ENCODE data around the gene LUZP2. TPM values are rescaled to one million over a fixed set of nuclear protein-coding genes. Genes with fewer than 3 reads are reported as not detected.

LUZP2 gene
- total RNA-seq, 2 experiments from 2014 or later: not detected

DNA sequence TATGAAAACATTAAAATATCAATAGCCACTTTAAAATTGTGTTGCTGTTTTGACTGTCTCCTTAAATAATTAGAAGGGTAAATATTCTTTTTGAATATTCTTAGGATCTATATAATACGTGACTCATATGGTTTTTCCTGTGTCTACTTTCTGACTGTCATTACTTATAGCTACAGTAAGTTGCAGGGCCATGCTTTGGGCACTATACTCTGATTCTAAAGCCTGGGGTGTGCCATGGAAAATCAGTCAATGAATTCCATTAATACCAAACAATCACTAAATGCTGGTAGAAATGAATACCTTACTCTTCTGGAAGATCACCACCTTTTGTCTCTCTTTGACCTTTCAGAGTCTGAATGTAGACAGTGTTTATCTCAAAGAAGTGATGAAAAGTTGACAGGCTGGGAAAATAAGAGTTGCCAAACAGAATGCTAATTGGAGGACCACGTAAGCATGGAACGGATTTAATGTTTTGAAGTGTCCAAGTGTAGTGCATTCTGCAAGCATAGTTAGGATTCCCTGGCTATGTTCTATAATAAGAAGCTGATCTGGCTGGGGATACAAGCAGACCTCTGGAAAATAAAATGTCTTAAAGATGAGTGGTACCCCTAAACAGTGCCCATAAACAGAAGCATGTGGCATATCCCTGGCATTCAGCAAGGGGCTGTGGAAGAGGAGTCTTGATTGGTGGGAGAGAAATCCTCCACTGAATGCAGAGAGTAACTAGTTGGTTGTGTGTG, 16.8 kb downstream of the LUZP2 start:
- H3K4me1 ChIP-seq (ENCODE audit: insufficient read depth, low read length): no peaks in the 10 kb centered on the region
- H3K4me3 ChIP-seq (ENCODE audit: low read length): no peak overlapping the region
- H3K4me3 Mint-ChIP-seq: no peak overlapping the region
- H3K36me3 ChIP-seq (ENCODE audit: insufficient read depth, low read length): no peaks in the 10 kb centered on the region
- POLR2A ChIA-PET: no interaction called here
- ATAC-seq (ENCODE audit: poor library complexity) (no peak), DNase-seq (no peak)
- H3K27ac ChIP-seq (ENCODE audit: low read depth in 1 of 2, low read length in 2 of 2): no peak overlapping the region
- H3K27me3 Mint-ChIP-seq: no peaks in the 10 kb centered on the region
- H3K27ac Mint-ChIP-seq: no peak overlapping the region
- TF ChIP-seq, protein P1, sequence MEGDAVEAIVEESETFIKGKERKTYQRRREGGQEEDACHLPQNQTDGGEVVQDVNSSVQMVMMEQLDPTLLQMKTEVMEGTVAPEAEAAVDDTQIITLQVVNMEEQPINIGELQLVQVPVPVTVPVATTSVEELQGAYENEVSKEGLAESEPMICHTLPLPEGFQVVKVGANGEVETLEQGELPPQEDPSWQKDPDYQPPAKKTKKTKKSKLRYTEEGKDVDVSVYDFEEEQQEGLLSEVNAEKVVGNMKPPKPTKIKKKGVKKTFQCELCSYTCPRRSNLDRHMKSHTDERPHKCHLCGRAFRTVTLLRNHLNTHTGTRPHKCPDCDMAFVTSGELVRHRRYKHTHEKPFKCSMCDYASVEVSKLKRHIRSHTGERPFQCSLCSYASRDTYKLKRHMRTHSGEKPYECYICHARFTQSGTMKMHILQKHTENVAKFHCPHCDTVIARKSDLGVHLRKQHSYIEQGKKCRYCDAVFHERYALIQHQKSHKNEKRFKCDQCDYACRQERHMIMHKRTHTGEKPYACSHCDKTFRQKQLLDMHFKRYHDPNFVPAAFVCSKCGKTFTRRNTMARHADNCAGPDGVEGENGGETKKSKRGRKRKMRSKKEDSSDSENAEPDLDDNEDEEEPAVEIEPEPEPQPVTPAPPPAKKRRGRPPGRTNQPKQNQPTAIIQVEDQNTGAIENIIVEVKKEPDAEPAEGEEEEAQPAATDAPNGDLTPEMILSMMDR (IDR thresholded peaks at IDR 0.05): no peak
- intact Hi-C loops (cut with DNase I, micrococcal nuclease): no loop called here
- CTCF ChIA-PET: no interaction called here
- no peaks in the 10 kb centered on the region for H3K27me3 ChIP-seq (ENCODE audit: control insufficient read depth in 1 of 2, insufficient read depth in 2 of 2, low read length in 2 of 2)
- H3K36me3 Mint-ChIP-seq (ENCODE audit: low read depth): no peaks in the 10 kb centered on the region
- H3K9me3 Mint-ChIP-seq: no peaks in the 10 kb centered on the region
- peaks cover 0 to 9% of the 10 kb centered on the region in 2 experiments for H3K9me3 ChIP-seq (ENCODE audit: control insufficient read depth in 1 of 2, insufficient read depth in 1 of 2, low read length in 2 of 2)
- H3K4me1 Mint-ChIP-seq (ENCODE audit: low read depth): no peaks in the 10 kb centered on the region

DNA sequence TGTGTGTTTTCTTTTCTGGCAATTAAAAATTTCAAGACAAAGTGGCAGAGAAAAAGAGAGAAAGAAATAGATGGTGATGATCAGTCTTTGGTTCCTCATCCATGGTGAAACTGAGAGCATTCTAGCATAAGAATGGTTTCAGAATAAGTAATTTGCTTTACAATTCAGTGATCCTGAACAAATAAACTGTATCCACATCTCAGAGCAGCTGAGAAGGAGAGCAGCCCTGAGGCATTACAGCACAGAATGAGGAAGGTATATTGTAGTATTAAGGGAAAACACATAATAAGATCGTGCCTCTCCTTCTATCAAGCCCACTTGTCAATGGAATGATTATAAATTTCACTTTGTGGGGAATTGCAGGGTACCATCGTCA, 17.4 kb downstream of the LUZP2 start:
- POLR2A ChIA-PET: no interaction called here
- intact Hi-C loops (cut with DNase I, micrococcal nuclease): no loop called here
- no peaks in the 10 kb centered on the region for H3K4me1 Mint-ChIP-seq (ENCODE audit: low read depth)
- Histone ChIP-seq H3K27me3 (ENCODE audit: control insufficient read depth in 1 of 2, insufficient read depth in 2 of 2, low read length in 2 of 2) (no peaks in the 10 kb centered on the region), H3K4me1 (ENCODE audit: insufficient read depth, low read length) (no peaks in the 10 kb centered on the region), H3K4me3 (ENCODE audit: low read length) (no peak overlapping the region), H3K36me3 (ENCODE audit: insufficient read depth, low read length) (no peaks in the 10 kb centered on the region), H3K27ac (ENCODE audit: low read depth in 1 of 2, low read length in 2 of 2) (no peak overlapping the region), H3K9me3 (ENCODE audit: control insufficient read depth in 1 of 2, insufficient read depth in 1 of 2, low read length in 2 of 2) (peaks cover 0 to 9% of the 10 kb centered on the region in 2 experiments)
- H3K27me3 Mint-ChIP-seq: no peaks in the 10 kb centered on the region
- no peak overlapping the region for H3K4me3 Mint-ChIP-seq
- no peak overlapping the region for H3K27ac Mint-ChIP-seq
- H3K36me3 Mint-ChIP-seq (ENCODE audit: low read depth): no peaks in the 10 kb centered on the region
- DNase-seq (no peak), ATAC-seq (ENCODE audit: poor library complexity) (no peak)
- H3K9me3 Mint-ChIP-seq: no peaks in the 10 kb centered on the region
- TF ChIP-seq, protein P1 (IDR thresholded peaks at IDR 0.05): no peak
- CTCF ChIA-PET: no interaction called here

DNA sequence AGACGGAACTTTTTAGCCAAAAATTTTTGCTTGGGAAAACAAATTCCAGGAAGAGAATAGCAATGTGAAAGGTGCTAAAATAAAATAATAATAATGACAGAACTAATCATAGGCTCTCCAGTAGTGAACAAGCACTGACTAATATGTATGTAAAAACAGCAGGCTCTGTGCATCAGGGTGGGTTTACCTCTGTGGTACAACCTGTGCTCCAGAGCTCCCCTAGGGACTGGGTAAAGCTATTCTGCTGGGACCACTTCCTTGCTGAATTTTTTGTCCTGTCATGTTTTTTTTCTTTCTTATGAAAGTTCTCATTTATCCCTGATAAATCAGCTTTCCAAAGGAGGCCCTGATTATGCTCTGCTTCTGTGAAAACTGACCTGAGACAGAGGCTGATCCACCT, 18.8 kb downstream of the LUZP2 start:
- peaks cover 0 to 9% of the 10 kb centered on the region in 2 experiments for H3K9me3 ChIP-seq (ENCODE audit: control insufficient read depth in 1 of 2, insufficient read depth in 1 of 2, low read length in 2 of 2)
- H3K27ac Mint-ChIP-seq: no peak overlapping the region
- no peak for ATAC-seq (ENCODE audit: poor library complexity)
- no peaks in the 10 kb centered on the region for H3K9me3 Mint-ChIP-seq
- intact Hi-C loops (cut with DNase I, micrococcal nuclease): no loop called here
- no peaks in the 10 kb centered on the region for H3K4me1 Mint-ChIP-seq (ENCODE audit: low read depth)
- TF ChIP-seq, protein P1 (IDR thresholded peaks at IDR 0.05): no peak
- H3K4me3 ChIP-seq (ENCODE audit: low read length): no peak overlapping the region
- H3K27me3 Mint-ChIP-seq: no peaks in the 10 kb centered on the region
- no peaks in the 10 kb centered on the region for H3K4me1 ChIP-seq (ENCODE audit: insufficient read depth, low read length)
- CTCF ChIA-PET: no interaction called here
- no peaks in the 10 kb centered on the region for H3K27me3 ChIP-seq (ENCODE audit: control insufficient read depth in 1 of 2, insufficient read depth in 2 of 2, low read length in 2 of 2)
- POLR2A ChIA-PET: no interaction called here
- no peak for DNase-seq
- no peaks in the 10 kb centered on the region for H3K36me3 Mint-ChIP-seq (ENCODE audit: low read depth)
- H3K27ac ChIP-seq (ENCODE audit: low read depth in 1 of 2, low read length in 2 of 2): no peak overlapping the region
- no peaks in the 10 kb centered on the region for H3K36me3 ChIP-seq (ENCODE audit: insufficient read depth, low read length)
- no peak overlapping the region for H3K4me3 Mint-ChIP-seq
